Epithelial cell of proximal tubule (primary cell): ENCODE measurements around the gene ARRDC3. TPM values are rescaled to one million over a fixed set of nuclear protein-coding genes. Genes with fewer than 3 reads are reported as not detected.
"Not testable (repeated sequence)": the region's sequence is repeated elsewhere in the genome, so short reads cannot be mapped to it uniquely, and the experiment has no call there.

Experiments used
- DNase-seq: peaks from one replicate; pipeline ENCODE4 v3.0.0-alpha.2; 2011; ENCODE audit warnings: low read depth
- H3K4me3 ChIP-seq: 2 replicates; pipeline ENCODE4 v1.5.1; 2011; ENCODE audit warnings: low read depth, mild to moderate bottlenecking, low read length
- total RNA-seq: library from RNA; depleted of rRNA; stranded (reverse); fragments of >200 nt; gene quantifications from 2 replicates; pipeline ENCODE4 v1.2.3, GENCODE V29; 2015
- TF ChIP-seq, protein P1 (sequence below): conservative IDR thresholded peaks from 2 replicates; pipeline ENCODE4 v1.5.1; 2012; ENCODE audit warnings: low read depth, mild to moderate bottlenecking, low read length

The ARRDC3 gene
- total RNA-seq, 1 donor from 2014 or later: 34.2 TPM

DNA sequence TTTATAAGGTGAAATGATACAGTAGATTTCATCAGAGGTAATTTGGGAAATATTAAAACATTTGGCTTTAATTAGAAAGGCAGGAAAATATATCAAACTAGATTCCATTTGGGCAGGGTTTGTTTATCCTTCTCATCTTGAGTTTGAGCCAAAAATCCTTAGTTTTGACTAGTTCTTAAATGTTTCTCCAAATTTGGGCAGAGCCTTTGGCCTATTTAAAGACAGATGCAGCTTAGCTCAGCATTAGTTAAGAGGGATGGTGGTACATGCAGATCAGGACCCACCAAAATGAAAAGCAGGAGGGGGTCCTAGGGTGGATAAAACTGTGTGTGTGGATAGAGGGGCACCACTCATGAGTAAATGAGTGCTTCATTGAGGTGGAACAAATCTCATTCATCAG, 20.3 kb upstream of the ARRDC3 start:
- DNase-seq: no peak
- TF ChIP-seq, protein P1, sequence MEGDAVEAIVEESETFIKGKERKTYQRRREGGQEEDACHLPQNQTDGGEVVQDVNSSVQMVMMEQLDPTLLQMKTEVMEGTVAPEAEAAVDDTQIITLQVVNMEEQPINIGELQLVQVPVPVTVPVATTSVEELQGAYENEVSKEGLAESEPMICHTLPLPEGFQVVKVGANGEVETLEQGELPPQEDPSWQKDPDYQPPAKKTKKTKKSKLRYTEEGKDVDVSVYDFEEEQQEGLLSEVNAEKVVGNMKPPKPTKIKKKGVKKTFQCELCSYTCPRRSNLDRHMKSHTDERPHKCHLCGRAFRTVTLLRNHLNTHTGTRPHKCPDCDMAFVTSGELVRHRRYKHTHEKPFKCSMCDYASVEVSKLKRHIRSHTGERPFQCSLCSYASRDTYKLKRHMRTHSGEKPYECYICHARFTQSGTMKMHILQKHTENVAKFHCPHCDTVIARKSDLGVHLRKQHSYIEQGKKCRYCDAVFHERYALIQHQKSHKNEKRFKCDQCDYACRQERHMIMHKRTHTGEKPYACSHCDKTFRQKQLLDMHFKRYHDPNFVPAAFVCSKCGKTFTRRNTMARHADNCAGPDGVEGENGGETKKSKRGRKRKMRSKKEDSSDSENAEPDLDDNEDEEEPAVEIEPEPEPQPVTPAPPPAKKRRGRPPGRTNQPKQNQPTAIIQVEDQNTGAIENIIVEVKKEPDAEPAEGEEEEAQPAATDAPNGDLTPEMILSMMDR: no peak
- no peak overlapping the region for H3K4me3 ChIP-seq

DNA sequence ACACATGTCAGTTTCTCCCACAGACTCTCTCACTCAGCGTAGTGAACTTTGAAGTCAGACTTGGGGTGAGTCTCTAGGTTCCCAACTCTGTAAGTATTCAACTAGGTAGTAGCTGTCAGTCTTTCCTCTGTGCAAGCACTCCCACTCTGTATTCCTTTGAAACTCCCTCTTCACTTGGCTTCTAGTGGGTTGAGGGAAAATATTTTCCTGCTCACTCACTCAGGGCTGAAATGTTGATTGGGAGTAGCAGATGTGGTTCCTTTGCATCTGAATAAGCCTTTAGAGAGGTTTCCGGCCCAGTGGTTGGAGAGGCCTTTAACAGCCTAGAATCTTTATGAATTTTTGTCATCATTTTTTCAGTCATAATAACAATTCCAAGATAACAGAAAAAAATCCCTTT, 18.1 kb upstream of the ARRDC3 start:
- no peak for DNase-seq
- TF ChIP-seq, protein P1: no peak
- H3K4me3 ChIP-seq: no peak overlapping the region

DNA sequence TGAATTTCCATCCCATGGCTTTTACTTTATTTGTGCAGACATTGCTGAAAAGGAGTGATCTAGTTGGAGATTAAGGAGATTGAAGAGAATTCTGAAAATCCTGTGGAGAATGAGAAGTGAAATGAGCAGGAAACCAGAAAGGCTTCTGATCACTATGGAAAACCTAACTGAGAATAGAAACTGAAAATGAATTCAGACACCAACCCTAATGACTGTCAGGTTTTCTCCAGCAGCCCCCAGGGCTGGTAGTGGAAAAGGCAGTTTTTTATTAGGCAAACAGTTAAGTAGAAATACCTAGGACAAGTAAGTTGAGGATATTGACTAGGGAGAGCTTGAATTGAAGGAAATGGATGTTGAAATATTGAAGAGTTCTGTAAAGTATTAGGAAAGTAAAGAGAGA, 14.7 kb upstream of the ARRDC3 start:
- TF ChIP-seq, protein P1: no peak
- no peak for DNase-seq
- no peak overlapping the region for H3K4me3 ChIP-seq

GRCh38 chr5:91390268-91390667, 7.2 kb upstream of the ARRDC3 start:
- TF ChIP-seq, protein P1: no peak
- no peak for DNase-seq
- H3K4me3 ChIP-seq: no peak overlapping the region

DNA sequence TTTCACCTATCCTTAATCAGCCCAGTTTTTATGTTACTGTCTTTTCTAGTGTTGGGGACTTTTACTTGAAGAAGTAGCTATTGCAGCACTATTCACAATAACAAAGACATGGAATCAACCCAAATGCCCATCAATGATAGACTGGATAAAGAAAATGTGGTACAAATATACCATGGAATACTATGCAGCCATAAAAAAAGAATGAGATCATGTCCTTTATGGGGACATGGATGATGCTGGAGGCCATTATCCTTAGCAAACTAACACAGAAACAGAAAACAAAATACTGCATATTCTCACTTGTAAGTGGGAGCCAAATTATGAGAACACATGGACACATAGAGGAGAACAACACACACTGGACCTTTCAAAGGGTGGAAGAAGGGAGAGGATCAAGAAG, 6.4 kb upstream of the ARRDC3 start:
- not testable (repeated sequence) for DNase-seq, H3K4me3 ChIP-seq

GRCh38 chr5:91388362-91388761, 5.2 kb upstream of the ARRDC3 start:
- TF ChIP-seq, protein P1: no peak
- H3K4me3 ChIP-seq: no peak overlapping the region
- no peak for DNase-seq

DNA sequence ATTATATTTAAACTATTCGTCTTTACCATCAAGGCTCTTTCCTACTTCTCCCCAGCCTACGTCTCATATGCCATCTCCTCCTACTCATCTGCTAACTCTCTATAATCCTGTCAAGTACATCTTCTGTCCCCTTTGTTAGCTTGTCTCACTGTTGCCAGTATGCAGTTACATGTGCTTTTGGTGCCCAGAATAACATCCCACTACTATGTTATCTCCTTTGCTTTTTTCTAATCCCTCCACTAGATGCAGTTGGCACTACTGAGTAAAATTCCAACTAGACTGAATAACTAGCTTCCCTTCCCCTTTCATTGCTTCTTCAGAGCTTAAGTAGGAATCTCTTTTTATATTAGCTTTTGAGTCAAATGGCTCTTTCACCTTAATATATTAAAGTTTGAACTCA, 3.0 kb upstream of the ARRDC3 start:
- TF ChIP-seq, protein P1: peak; percentile 17
- DNase-seq: no peak
- H3K4me3 ChIP-seq: no peak overlapping the region

DNA sequence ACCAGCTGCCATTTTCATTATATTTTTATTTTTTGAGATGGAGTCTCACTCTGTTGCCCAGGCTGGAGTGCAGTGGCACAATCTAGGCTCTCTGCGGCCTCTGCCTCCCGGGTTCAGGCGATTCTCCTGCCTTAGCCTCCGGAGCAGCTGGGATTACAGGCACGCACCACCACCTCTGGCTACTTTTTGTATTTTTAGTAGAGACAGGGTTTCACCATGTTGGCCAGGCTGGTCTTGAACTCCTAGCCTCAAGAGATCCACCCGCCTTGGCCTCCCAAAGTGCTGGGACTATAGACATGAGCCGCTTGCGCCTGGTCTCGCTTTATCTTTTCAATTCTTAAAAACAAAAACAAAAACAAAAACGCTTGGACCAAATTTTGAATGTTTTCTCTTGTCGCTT, 2.5 kb upstream of the ARRDC3 start:
- H3K4me3 ChIP-seq, DNase-seq: not testable (repeated sequence)
